K562 (cell line): ENCODE data around the gene MAP3K4. TPM values are rescaled to one million over a fixed set of nuclear protein-coding genes. Genes with fewer than 3 reads are reported as not detected.

ENCODE experiments used
- ATAC-seq: fragments of 200-7000 bp; cut with Tn5 transposase; 3 replicates; pipeline ENCODE4 v1.9.1; 2020; ENCODE audit warnings: moderate library complexity
- BruUV-seq: library from RNA; stranded (reverse); fragments of 400-500 nt; replicated peaks from 2 replicates; lab custom pipeline; 2021; lab: Mats Ljungman, UMichigan
- CTCF ChIA-PET: fragments of 300-600 bp; formaldehyde crosslinking; extraction: SDS; loops from one replicate; lab custom pipeline; 2021; ENCODE audit warnings: low intra/inter-chr PET ratio; lab: Yijun Ruan, JAX
- POLR2A ChIA-PET: fragments of 300-600, 350-650 bp; sonication (Branson Sonifier 250); formaldehyde crosslinking; extraction: SDS; loops from one replicate; lab custom pipeline; 2021; ENCODE audit warnings: antibody characterized with exemption, inconsistent platforms; lab: Yijun Ruan, JAX
- DNase-seq, 4 experiments: peaks; one replicate each; pipeline versions ENCODE4 v3.0.0 to v3.0.0-alpha.2; 2011 to 2018; ENCODE audit warnings: low spot score in 3 of 4, mixed read lengths in 3 of 4; ENCODE audit errors: extremely low read depth in 1 of 4
- FAIRE-seq: peaks from 2 replicates; lab custom pipeline; 2011; peaks lifted over from hg19 to GRCh38; lab: Jason Lieb, UNC
- H2AFZ ChIP-seq: 2 replicates; pipeline ENCODE4 v1.6.0; 2011; ENCODE audit warnings: low read depth, low read length, control low read depth, inconsistent platforms
- H3K27ac ChIP-seq: fragments of 200-600 bp; 3 replicates; pipeline ENCODE4 v1.8.0; 2011; ENCODE audit warnings: low read depth, mild to moderate bottlenecking, control low read depth, inconsistent platforms, low read length, moderate library complexity, mixed read lengths; ENCODE audit errors: extremely low read depth
- H3K27me3 ChIP-seq, 2 experiments: fragments of 300-600 bp in 1 of 2; 2 replicates in 1 of 2; 3 replicates in 1 of 2; pipeline versions ENCODE4 v1.6.0 to v1.8.0; 2011; ENCODE audit warnings: inconsistent platforms in 2 of 2, low read length in 2 of 2, mild to moderate bottlenecking in 1 of 2, mixed read lengths in 1 of 2, moderate library complexity in 1 of 2; ENCODE audit not compliant: control insufficient read depth in 2 of 2, insufficient read depth in 2 of 2
- H3K36me3 ChIP-seq: fragments of 300-600 bp; 3 replicates; pipeline ENCODE4 v1.8.0; 2011; ENCODE audit warnings: mild to moderate bottlenecking, low read length, inconsistent platforms; ENCODE audit not compliant: control insufficient read depth, insufficient read depth
- H3K4me1 ChIP-seq, 2 experiments: fragments of 200-600 bp in 1 of 2; replicated peaks in 1 of 2; 2 replicates in 1 of 2; 3 replicates in 1 of 2; pipeline versions ENCODE4 v1.5.1 to v1.8.0; 2011; ENCODE audit warnings: inconsistent platforms in 2 of 2, low read length in 2 of 2, mild to moderate bottlenecking in 1 of 2, mixed read lengths in 1 of 2, moderate library complexity in 1 of 2; ENCODE audit not compliant: control insufficient read depth in 2 of 2, insufficient read depth in 2 of 2
- H3K4me2 ChIP-seq: 2 replicates; pipeline ENCODE4 v1.6.1; 2011; ENCODE audit warnings: low read length, control low read depth, inconsistent platforms, mixed read lengths; ENCODE audit not compliant: insufficient read depth
- H3K4me3 ChIP-seq: fragments of 200-600 bp; sonication (generic), shearing (Covaris generic); 2 replicates; pipeline ENCODE4 v1.5.1; 2016; ENCODE audit warnings: control low read depth, inconsistent platforms
- H3K79me2 ChIP-seq: fragments of 200-600 bp; 3 replicates; pipeline ENCODE4 v1.8.0; 2011; ENCODE audit warnings: low read length, inconsistent platforms; ENCODE audit not compliant: control insufficient read depth, insufficient read depth
- H3K9ac ChIP-seq, 2 experiments: 2 replicates each; pipeline versions ENCODE4 v1.6.0 to v1.6.1; 2011; ENCODE audit warnings: low read depth in 2 of 2, low read length in 2 of 2, control low read depth in 1 of 2, inconsistent platforms in 1 of 2, mild to moderate bottlenecking in 1 of 2, mixed read lengths in 1 of 2; ENCODE audit not compliant: insufficient read depth in 1 of 2
- H3K9me1 ChIP-seq: one replicate; pipeline ENCODE4 v1.6.0; 2011; ENCODE audit warnings: inconsistent platforms, mild to moderate bottlenecking, low read length, moderate library complexity; ENCODE audit not compliant: control insufficient read depth, insufficient read depth
- H3K9me3 ChIP-seq: replicated peaks from 2 replicates; pipeline ENCODE4 v1.5.1; 2011; ENCODE audit warnings: low read depth, low read length, inconsistent platforms; ENCODE audit not compliant: control insufficient read depth, insufficient read depth
- H4K20me1 ChIP-seq: replicated peaks from 2 replicates; pipeline ENCODE4 v1.6.1; 2011; ENCODE audit warnings: low read length, inconsistent platforms, mixed read lengths; ENCODE audit not compliant: control insufficient read depth, insufficient read depth
- ELK1 ChIP-seq: sonication (generic); formaldehyde crosslinking; IDR thresholded peaks from 2 replicates; pipeline ENCODE4 v1.8.1; 2022; ENCODE audit warnings: missing genetic modification reagents
- POLR2A ChIP-seq: fragments of 450-650 bp; conservative IDR thresholded peaks from 2 replicates; pipeline ENCODE4 v1.6.1; 2016
- POLR2G ChIP-seq: fragments of 200-400 bp; formaldehyde crosslinking; IDR thresholded peaks from 2 replicates; pipeline ENCODE4 v1.6.1; 2017; ENCODE audit warnings: low read depth, mild to moderate bottlenecking, antibody characterized with exemption, low read length, moderate library complexity
- ZBTB49 ChIP-seq: sonication (generic); formaldehyde crosslinking; IDR thresholded peaks from 2 replicates; pipeline ENCODE4 v1.8.0; 2022; ENCODE audit warnings: missing genetic modification reagents, mild to moderate bottlenecking, borderline replicate concordance
- ZSCAN29 ChIP-seq: fragments of 450-650 bp; IDR thresholded peaks from 2 replicates; pipeline ENCODE4 v1.6.1; 2017
- WGBS: fragments of 100-300 bp; shearing (Covaris generic); methylation state at CpG from one replicate; pipeline ENCODE4 v1.1.6; 2016; ENCODE audit warnings: low coverage, mixed read lengths; ENCODE audit not compliant: insufficient coverage; ENCODE audit errors: missing lambda C conversion rate; 5-methylcytosine and 5-hydroxymethylcytosine counted together
- in situ Hi-C: fragments of 300-500 bp; cut with MboI; formaldehyde crosslinking; loops from 4 replicates; pipeline ENCODE4 v1.15.0; 2018; ENCODE audit warnings: inconsistent platforms, mixed read lengths
- intact Hi-C: fragments of 100-400 bp; cut with micrococcal nuclease; formaldehyde crosslinking; loops from 2 replicates; pipeline ENCODE4 v1.14.2; 2022
- polyA plus RNA-seq, 8 experiments: library from polyadenylated mRNA; depleted of rRNA in 4 of 8; stranded (reverse) in 5 of 8; unstranded in 3 of 8; fragments of >200 nt; fragmentation: Nextera tagmentation in 2 of 8; fragmentation: Illumina TruSeq in 1 of 8; extraction: Ambion mirVana in 2 of 8; extraction: Trizol in 1 of 8; gene quantifications; 2 replicates each; pipeline versions ENCODE4 v1.2.1 to v1.2.3, GENCODE V29; 2011 to 2014; ENCODE audit warnings: inconsistent platforms in 1 of 8, missing spikeins in 1 of 8
- total RNA-seq, 7 experiments: library from RNA; depleted of rRNA in 6 of 7; stranded (reverse); fragments of >200 nt in 6 of 7; fragmentation: Illumina TruSeq in 2 of 7; extraction: Trizol in 2 of 7; gene quantifications; 2 replicates each; pipeline versions ENCODE4 v1.2.1 to v1.2.3, GENCODE V29; 2011 to 2021; ENCODE audit warnings: low replicate concordance in 1 of 7

The MAP3K4 gene
- total and polyA plus RNA-seq, 9 of the 15 experiments (the other 6 are each of a cell fraction or from before 2014, with no cell fraction given): 21.0 to 77.2 (median 48.9) TPM

GRCh38 chr6:161135695-161136591, 144.4 kb downstream of the MAP3K4 start (continued):
- no peak for TF ChIP-seq ZBTB49 (CRISPR knock-in tag)

GRCh38 chr6:161136655-161137054, 145.1 kb downstream of the MAP3K4 start:
- FAIRE-seq (no peak), ATAC-seq (no peak), DNase-seq (no peak)
- Histone ChIP-seq H3K9me1 (no peaks in the 10 kb centered on the region), H3K79me2 (no peaks in the 10 kb centered on the region), H3K9me3 (no peaks in the 10 kb centered on the region), H3K4me1 (peaks cover 4 to 31% of the 10 kb centered on the region in 2 experiments; a peak in 3 of 5 replicates), H4K20me1 (no peaks in the 10 kb centered on the region), H2AFZ (no peak overlapping the region), H3K27me3 (no peaks in the 10 kb centered on the region), H3K4me3 (no peak overlapping the region), H3K27ac (no peak overlapping the region), H3K36me3 (peaks cover 11% of the 10 kb centered on the region; the same call in 2 of the 3 replicates), H3K4me2 (no peak overlapping the region), H3K9ac (no peak overlapping the region)
- intact Hi-C loops: loop anchor here (1.0 kb wide), 2 partner anchors 216 to 238 kb away; no protein-coding TSS in a partner anchor
- WGBS: 76% methylated on average over 11 of the region's 11 CpGs
- POLR2A ChIA-PET: interaction anchor here (1.0 kb wide), 1 partner anchor 239 kb away, joined by 3 read pairs; no protein-coding TSS in a partner anchor
- TF ChIP-seq POLR2A: no peak
- TF ChIP-seq POLR2G: peak; percentile 37; the same call in 1 of the 2 replicates
- TF ChIP-seq ELK1: no peak
- TF ChIP-seq ZSCAN29: no peak
- CTCF ChIA-PET: interaction anchor here (1.3 to 1.5 kb wide), 2 partner anchors 234 to 237 kb away, joined by 4 to 7 read pairs; no protein-coding TSS in a partner anchor
- BruUV-seq: no TSS peak
- in situ Hi-C loops: no loop called here
